A172 (cell line): Measurements from ENCODE around the gene PGGHG. TPM values are rescaled to one million over a fixed set of nuclear protein-coding genes. Genes with fewer than 3 reads are reported as not detected.
"Not testable (repeated sequence)": the region's sequence is repeated elsewhere in the genome, so short reads cannot be mapped to it uniquely, and the experiment has no call there.

Experiments used
- DNase-seq: peaks from one replicate; pipeline ENCODE4 v3.0.0-alpha.2; 2015; ENCODE audit warnings: low spot score
- total RNA-seq: library from RNA; depleted of rRNA; stranded (reverse); fragments of >200 nt; shearing (Covaris generic); gene quantifications from 2 replicates; pipeline ENCODE4 v1.2.3, GENCODE V29; 2014

The PGGHG gene
- total RNA-seq, 1 experiment from 2014 or later = 13.0 TPM

- peak; percentile 22 for DNase-seq
Observed at GRCh38 chr11:313787-314553, 25.0 kb downstream of the PGGHG start, which contains the start of gene IFITM1. TSS of gene IFITM1 (plus strand) at chr11:314040. CDS start at chr11:314171, 131 bp downstream.

GRCh38 chr11:314554-314875 is 25.6 kb downstream of the PGGHG start:
- not testable (repeated sequence) for DNase-seq

- no peak for DNase-seq
Observed at GRCh38 chr11:315051-315481, 26.1 kb downstream of the PGGHG start.

- no peak for DNase-seq
Observed at GRCh38 chr11:315516-315994, 26.6 kb downstream of the PGGHG start.

- no peak for DNase-seq
Observed at GRCh38 chr11:316031-316701, 27.2 kb downstream of the PGGHG start.

GRCh38 chr11:316891-317301 is 28.0 kb downstream of the PGGHG start:
- DNase-seq = no peak

GRCh38 chr11:317668-318404 is 28.9 kb downstream of the PGGHG start:
- DNase-seq = not testable (repeated sequence)

GRCh38 chr11:318405-319120 is 29.6 kb downstream of the PGGHG start:
- not testable (repeated sequence) for DNase-seq

GRCh38 chr11:319121-319887 is 30.4 kb downstream of the PGGHG start:
- not testable (repeated sequence) for DNase-seq

GRCh38 chr11:319888-320273 is 31.0 kb downstream of the PGGHG start:
- DNase-seq = not testable (repeated sequence)

- DNase-seq = no peak
Observed at GRCh38 chr11:324156-324555, 35.2 kb downstream of the PGGHG start.

- DNase-seq = not testable (repeated sequence)
Observed at GRCh38 chr11:324593-325517, 35.9 kb downstream of the PGGHG start.

GRCh38 chr11:325796-326591 is 37.1 kb downstream of the PGGHG start:
- DNase-seq = no peak

GRCh38 chr11:326592-326841 is 37.6 kb downstream of the PGGHG start:
- no peak for DNase-seq

- DNase-seq = no peak
Observed at GRCh38 chr11:326842-327580, 38.1 kb downstream of the PGGHG start.

- no peak for DNase-seq
Observed at GRCh38 chr11:327581-327923, 38.6 kb downstream of the PGGHG start.

- DNase-seq = no peak
Observed at GRCh38 chr11:328012-328411, 39.1 kb downstream of the PGGHG start.

- DNase-seq = not testable (repeated sequence)
Observed at GRCh38 chr11:328516-329100, 39.7 kb downstream of the PGGHG start.
